ENCODE results near the gene RDH11.
"Not testable (repeated sequence)": the region's sequence is repeated elsewhere in the genome, so short reads cannot be mapped to it uniquely, and the experiment has no call there.

Gene RDH11

GRCh38 chr14:67695394-67695949 lies at the start of gene RDH11:
RDH11 (minus strand) TSS chr14:67695764; CDS start chr14:67695703, 61 bp downstream.
- DNase-seq (ENCODE audit: low spot score), result peak; percentile 84

GRCh38 chr14:67744046-67744445 lies 48.5 kb upstream of the RDH11 start:
- no peak for DNase-seq (ENCODE audit: low spot score)

- no peak for DNase-seq (ENCODE audit: low spot score)
These were observed 43.4 kb upstream of the RDH11 start for GRCh38 chr14:67738740-67739504.

GRCh38 chr14:67736771-67737170 lies 41.2 kb upstream of the RDH11 start:
- DNase-seq (ENCODE audit: low spot score), result no peak

GRCh38 chr14:67735336-67736147 lies 40.0 kb upstream of the RDH11 start:
- no peak for DNase-seq (ENCODE audit: low spot score)

- no peak for DNase-seq (ENCODE audit: low spot score)
These were observed 39.1 kb upstream of the RDH11 start for GRCh38 chr14:67734675-67735074.

GRCh38 chr14:67733616-67734015 lies 38.1 kb upstream of the RDH11 start:
- no peak for DNase-seq (ENCODE audit: low spot score)

GRCh38 chr14:67729072-67729885 lies 33.7 kb upstream of the RDH11 start:
- DNase-seq (ENCODE audit: low spot score), result no peak

- no peak for DNase-seq (ENCODE audit: low spot score)
These were observed 32.7 kb upstream of the RDH11 start for GRCh38 chr14:67728258-67728657.

GRCh38 chr14:67727361-67727760 lies 31.8 kb upstream of the RDH11 start:
- DNase-seq (ENCODE audit: low spot score), result no peak

- DNase-seq (ENCODE audit: low spot score), result no peak
These were observed 29.6 kb upstream of the RDH11 start for GRCh38 chr14:67725171-67725570.

- no peak for DNase-seq (ENCODE audit: low spot score)
These were observed 26.7 kb upstream of the RDH11 start for GRCh38 chr14:67722293-67722692.

- no peak for DNase-seq (ENCODE audit: low spot score)
These were observed 26.3 kb upstream of the RDH11 start for GRCh38 chr14:67721875-67722274.

- no peak for DNase-seq (ENCODE audit: low spot score)
These were observed 24.3 kb upstream of the RDH11 start for GRCh38 chr14:67719866-67720265.

- not testable (repeated sequence) for DNase-seq (ENCODE audit: low spot score)
These were observed 23.8 kb upstream of the RDH11 start for GRCh38 chr14:67719385-67719784.

- DNase-seq (ENCODE audit: low spot score), result no peak
These were observed 22.7 kb upstream of the RDH11 start for GRCh38 chr14:67718265-67718664.

GRCh38 chr14:67717048-67717447 lies 21.5 kb upstream of the RDH11 start:
- no peak for DNase-seq (ENCODE audit: low spot score)

GRCh38 chr14:67710209-67710608 lies 14.6 kb upstream of the RDH11 start:
- DNase-seq (ENCODE audit: low spot score), result no peak

GRCh38 chr14:67709796-67710195 lies 14.2 kb upstream of the RDH11 start:
- DNase-seq (ENCODE audit: low spot score), result not testable (repeated sequence)

- not testable (repeated sequence) for DNase-seq (ENCODE audit: low spot score)
These were observed 13.8 kb upstream of the RDH11 start for GRCh38 chr14:67709346-67709745.

GRCh38 chr14:67705211-67705610 lies 9.6 kb upstream of the RDH11 start:
- no peak for DNase-seq (ENCODE audit: low spot score)

GRCh38 chr14:67704484-67705089 lies 9.0 kb upstream of the RDH11 start:
- peak; percentile 48 for DNase-seq (ENCODE audit: low spot score)
